ENCODE measurements around the gene ASB3.

Gene ASB3

DNA sequence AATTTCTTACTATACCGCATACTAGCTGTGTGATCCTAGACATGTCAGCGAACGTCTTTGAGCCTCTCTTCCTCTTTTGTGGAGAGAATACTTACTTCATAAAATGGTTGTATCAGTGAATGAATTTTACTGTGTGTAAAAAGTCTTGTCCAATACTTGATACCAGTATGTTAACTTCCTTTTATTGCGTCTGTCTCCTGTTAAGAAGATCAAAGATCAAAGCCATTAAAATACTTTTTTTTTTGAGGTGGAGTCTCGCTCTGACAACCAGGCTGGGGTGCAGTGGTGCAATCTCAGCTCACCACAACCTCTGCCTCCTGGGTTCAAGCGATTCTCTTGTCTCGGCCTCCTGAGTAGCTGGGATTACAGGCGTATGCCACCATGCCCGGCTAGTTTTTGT lies 33.3 kb upstream of the ASB3 start:
- TF ChIP-seq FOXP2 (optimal IDR thresholded peaks at IDR 0.05; ENCODE audit: borderline replicate concordance, extremely low read depth, extremely low read length, insufficient read depth) (no peak), TAF1 (IDR thresholded peaks at IDR 0.05; ENCODE audit: borderline replicate concordance, insufficient read depth, low read length) (no peak), POLR2AphosphoS5 (IDR thresholded peaks at IDR 0.05; ENCODE audit: low read depth, low read length) (no peak), REST (IDR thresholded peaks at IDR 0.05; ENCODE audit: insufficient read depth in 1 of 2, low read depth in 2 of 2, low read length in 2 of 2) (no peak), SIN3A (IDR thresholded peaks at IDR 0.05; ENCODE audit: borderline replicate concordance, insufficient read depth, low read length) (no peak)

DNA sequence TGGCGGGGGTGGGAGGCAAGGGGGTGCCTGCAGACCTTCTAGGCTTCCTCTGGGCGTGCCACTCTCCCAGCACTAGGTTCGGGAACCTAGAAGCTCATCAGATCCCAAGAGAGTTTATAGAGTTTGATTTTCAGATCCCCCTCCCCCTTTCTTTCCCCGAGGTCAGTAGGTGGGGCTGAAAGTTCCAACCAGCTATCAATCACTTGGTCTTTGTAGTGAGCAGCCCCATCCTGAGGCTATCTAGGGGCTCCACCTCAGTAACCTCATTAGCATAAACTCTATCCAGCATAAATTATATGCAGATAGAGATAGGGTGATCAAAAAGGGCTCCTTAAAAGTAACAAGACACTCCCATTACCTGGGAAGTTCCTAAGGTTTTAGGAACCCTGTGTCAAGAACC lies 32.9 kb upstream of the ASB3 start:
- TF ChIP-seq TAF1 (IDR thresholded peaks at IDR 0.05; ENCODE audit: borderline replicate concordance, insufficient read depth, low read length) (no peak), FOXP2 (optimal IDR thresholded peaks at IDR 0.05; ENCODE audit: borderline replicate concordance, extremely low read depth, extremely low read length, insufficient read depth) (no peak), POLR2AphosphoS5 (IDR thresholded peaks at IDR 0.05; ENCODE audit: low read depth, low read length) (no peak), SIN3A (IDR thresholded peaks at IDR 0.05; ENCODE audit: borderline replicate concordance, insufficient read depth, low read length) (no peak), REST (IDR thresholded peaks at IDR 0.05; ENCODE audit: insufficient read depth in 1 of 2, low read depth in 2 of 2, low read length in 2 of 2) (no peak)

- no peak for TF ChIP-seq SIN3A (IDR thresholded peaks at IDR 0.05; ENCODE audit: borderline replicate concordance, insufficient read depth, low read length)
- no peak for TF ChIP-seq POLR2AphosphoS5 (IDR thresholded peaks at IDR 0.05; ENCODE audit: low read depth, low read length)
- TF ChIP-seq FOXP2 (optimal IDR thresholded peaks at IDR 0.05; ENCODE audit: borderline replicate concordance, extremely low read depth, extremely low read length, insufficient read depth) = no peak
- no peak for TF ChIP-seq TAF1 (IDR thresholded peaks at IDR 0.05; ENCODE audit: borderline replicate concordance, insufficient read depth, low read length)
- TF ChIP-seq REST (IDR thresholded peaks at IDR 0.05; ENCODE audit: insufficient read depth in 1 of 2, low read depth in 2 of 2, low read length in 2 of 2) = no peak
These were observed 32.2 kb upstream of the ASB3 start for GRCh38 chr2:53818854-53819435.

- TF ChIP-seq SIN3A (IDR thresholded peaks at IDR 0.05; ENCODE audit: borderline replicate concordance, insufficient read depth, low read length) = no peak
- no peak for TF ChIP-seq POLR2AphosphoS5 (IDR thresholded peaks at IDR 0.05; ENCODE audit: low read depth, low read length)
- TF ChIP-seq REST (IDR thresholded peaks at IDR 0.05; ENCODE audit: insufficient read depth in 1 of 2, low read depth in 2 of 2, low read length in 2 of 2) = no peak
- no peak for TF ChIP-seq FOXP2 (optimal IDR thresholded peaks at IDR 0.05; ENCODE audit: borderline replicate concordance, extremely low read depth, extremely low read length, insufficient read depth)
- TF ChIP-seq TAF1 (IDR thresholded peaks at IDR 0.05; ENCODE audit: borderline replicate concordance, insufficient read depth, low read length) = no peak
These were observed 26.4 kb upstream of the ASB3 start for GRCh38 chr2:53813151-53813550.

Data from PFSK-1 (cell line).